HepG2 (cell line): ENCODE results near the gene TARBP2.

Experiments
- POLR2A ChIP-seq, 2 experiments: IDR thresholded peaks; 2 replicates each; pipeline ENCODE4 v1.6.1; 2011; ENCODE audit warnings: low read depth in 2 of 2, low read length in 2 of 2, mild to moderate bottlenecking in 1 of 2, moderate library complexity in 1 of 2; ENCODE audit not compliant: insufficient read depth in 1 of 2
- ZNF761 ChIP-seq: sonication (generic); formaldehyde crosslinking; conservative IDR thresholded peaks from 2 replicates; pipeline ENCODE4 v1.4.0; 2020; ENCODE audit warnings: mild to moderate bottlenecking, missing genetic modification reagents
- TF ChIP-seq, protein P1 (sequence below): sonication (generic); formaldehyde crosslinking; IDR thresholded peaks from 2 replicates; pipeline ENCODE4 v1.4.0; 2020; ENCODE audit warnings: mild to moderate bottlenecking, missing genetic modification reagents, borderline replicate concordance
- TF ChIP-seq, protein P2 (sequence below): sonication (generic); formaldehyde crosslinking; IDR thresholded peaks from 2 replicates; pipeline ENCODE4 v1.4.0; 2020; ENCODE audit warnings: missing genetic modification reagents
- TF ChIP-seq, protein P3 (sequence below): sonication (generic); formaldehyde crosslinking; conservative IDR thresholded peaks from 2 replicates; pipeline ENCODE4 v1.4.0; 2020; ENCODE audit warnings: missing genetic modification reagents

DNA sequence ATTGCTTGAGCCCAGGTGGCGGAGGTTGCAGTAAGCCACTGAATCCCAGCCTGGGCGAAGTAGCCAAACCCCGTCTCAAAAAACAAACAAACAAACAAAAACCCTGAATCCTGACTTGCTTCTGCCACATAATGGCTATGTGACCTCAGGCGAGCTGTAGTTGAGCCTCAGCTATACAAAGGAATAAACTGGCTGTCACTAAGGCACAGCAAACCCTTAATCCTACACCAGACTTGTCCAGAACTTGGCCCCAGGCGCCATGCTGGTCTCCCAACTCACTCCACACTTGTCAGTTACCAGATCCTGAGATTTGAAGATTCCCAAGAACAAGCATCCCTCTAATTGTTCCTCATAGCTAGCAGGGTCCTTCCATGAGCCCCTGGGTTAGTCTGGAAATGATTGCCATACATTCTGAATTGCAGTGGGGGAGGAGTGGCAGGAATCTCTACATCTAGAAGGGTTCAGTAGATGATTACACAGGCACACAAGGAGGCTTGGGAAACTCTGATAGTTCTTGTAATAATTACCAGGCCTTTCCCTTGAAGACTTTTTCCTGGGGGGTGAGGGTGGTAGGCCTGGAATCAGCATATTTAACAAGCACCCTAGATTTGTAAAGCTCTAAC, 11.7 kb upstream of the TARBP2 start:
- no peak for TF ChIP-seq POLR2A (IDR thresholded peaks at IDR 0.05; ENCODE audit: insufficient read depth in 1 of 2, low read depth in 2 of 2, low read length in 2 of 2)
- TF ChIP-seq, protein P1, sequence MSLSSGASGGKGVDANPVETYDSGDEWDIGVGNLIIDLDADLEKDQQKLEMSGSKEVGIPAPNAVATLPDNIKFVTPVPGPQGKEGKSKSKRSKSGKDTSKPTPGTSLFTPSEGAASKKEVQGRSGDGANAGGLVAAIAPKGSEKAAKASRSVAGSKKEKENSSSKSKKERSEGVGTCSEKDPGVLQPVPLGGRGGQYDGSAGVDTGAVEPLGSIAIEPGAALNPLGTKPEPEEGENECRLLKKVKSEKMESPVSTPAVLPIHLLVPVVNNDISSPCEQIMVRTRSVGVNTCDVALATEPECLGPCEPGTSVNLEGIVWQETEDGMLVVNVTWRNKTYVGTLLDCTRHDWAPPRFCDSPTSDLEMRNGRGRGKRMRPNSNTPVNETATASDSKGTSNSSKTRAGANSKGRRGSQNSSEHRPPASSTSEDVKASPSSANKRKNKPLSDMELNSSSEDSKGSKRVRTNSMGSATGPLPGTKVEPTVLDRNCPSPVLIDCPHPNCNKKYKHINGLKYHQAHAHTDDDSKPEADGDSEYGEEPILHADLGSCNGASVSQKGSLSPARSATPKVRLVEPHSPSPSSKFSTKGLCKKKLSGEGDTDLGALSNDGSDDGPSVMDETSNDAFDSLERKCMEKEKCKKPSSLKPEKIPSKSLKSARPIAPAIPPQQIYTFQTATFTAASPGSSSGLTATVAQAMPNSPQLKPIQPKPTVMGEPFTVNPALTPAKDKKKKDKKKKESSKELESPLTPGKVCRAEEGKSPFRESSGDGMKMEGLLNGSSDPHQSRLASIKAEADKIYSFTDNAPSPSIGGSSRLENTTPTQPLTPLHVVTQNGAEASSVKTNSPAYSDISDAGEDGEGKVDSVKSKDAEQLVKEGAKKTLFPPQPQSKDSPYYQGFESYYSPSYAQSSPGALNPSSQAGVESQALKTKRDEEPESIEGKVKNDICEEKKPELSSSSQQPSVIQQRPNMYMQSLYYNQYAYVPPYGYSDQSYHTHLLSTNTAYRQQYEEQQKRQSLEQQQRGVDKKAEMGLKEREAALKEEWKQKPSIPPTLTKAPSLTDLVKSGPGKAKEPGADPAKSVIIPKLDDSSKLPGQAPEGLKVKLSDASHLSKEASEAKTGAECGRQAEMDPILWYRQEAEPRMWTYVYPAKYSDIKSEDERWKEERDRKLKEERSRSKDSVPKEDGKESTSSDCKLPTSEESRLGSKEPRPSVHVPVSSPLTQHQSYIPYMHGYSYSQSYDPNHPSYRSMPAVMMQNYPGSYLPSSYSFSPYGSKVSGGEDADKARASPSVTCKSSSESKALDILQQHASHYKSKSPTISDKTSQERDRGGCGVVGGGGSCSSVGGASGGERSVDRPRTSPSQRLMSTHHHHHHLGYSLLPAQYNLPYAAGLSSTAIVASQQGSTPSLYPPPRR (CRISPR knock-in tag), result no peak
- TF ChIP-seq, protein P2, sequence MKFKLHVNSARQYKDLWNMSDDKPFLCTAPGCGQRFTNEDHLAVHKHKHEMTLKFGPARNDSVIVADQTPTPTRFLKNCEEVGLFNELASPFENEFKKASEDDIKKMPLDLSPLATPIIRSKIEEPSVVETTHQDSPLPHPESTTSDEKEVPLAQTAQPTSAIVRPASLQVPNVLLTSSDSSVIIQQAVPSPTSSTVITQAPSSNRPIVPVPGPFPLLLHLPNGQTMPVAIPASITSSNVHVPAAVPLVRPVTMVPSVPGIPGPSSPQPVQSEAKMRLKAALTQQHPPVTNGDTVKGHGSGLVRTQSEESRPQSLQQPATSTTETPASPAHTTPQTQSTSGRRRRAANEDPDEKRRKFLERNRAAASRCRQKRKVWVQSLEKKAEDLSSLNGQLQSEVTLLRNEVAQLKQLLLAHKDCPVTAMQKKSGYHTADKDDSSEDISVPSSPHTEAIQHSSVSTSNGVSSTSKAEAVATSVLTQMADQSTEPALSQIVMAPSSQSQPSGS (CRISPR knock-in tag), result no peak
- TF ChIP-seq, protein P3, sequence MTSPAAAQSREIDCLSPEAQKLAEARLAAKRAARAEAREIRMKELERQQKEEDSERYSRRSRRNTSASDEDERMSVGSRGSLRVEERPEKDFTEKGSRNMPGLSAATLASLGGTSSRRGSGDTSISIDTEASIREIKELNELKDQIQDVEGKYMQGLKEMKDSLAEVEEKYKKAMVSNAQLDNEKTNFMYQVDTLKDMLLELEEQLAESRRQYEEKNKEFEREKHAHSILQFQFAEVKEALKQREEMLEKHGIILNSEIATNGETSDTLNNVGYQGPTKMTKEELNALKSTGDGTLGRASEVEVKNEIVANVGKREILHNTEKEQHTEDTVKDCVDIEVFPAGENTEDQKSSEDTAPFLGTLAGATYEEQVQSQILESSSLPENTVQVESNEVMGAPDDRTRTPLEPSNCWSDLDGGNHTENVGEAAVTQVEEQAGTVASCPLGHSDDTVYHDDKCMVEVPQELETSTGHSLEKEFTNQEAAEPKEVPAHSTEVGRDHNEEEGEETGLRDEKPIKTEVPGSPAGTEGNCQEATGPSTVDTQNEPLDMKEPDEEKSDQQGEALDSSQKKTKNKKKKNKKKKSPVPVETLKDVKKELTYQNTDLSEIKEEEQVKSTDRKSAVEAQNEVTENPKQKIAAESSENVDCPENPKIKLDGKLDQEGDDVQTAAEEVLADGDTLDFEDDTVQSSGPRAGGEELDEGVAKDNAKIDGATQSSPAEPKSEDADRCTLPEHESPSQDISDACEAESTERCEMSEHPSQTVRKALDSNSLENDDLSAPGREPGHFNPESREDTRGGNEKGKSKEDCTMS (CRISPR knock-in tag), result no peak
- no peak for TF ChIP-seq ZNF761
